ENCODE measurements around the gene TNFRSF8. TPM values are rescaled to one million over a fixed set of nuclear protein-coding genes. Genes with fewer than 3 reads are reported as not detected.

The TNFRSF8 gene
- total RNA-seq, 1 donor from 2014 or later, result 0.31 TPM

DNA sequence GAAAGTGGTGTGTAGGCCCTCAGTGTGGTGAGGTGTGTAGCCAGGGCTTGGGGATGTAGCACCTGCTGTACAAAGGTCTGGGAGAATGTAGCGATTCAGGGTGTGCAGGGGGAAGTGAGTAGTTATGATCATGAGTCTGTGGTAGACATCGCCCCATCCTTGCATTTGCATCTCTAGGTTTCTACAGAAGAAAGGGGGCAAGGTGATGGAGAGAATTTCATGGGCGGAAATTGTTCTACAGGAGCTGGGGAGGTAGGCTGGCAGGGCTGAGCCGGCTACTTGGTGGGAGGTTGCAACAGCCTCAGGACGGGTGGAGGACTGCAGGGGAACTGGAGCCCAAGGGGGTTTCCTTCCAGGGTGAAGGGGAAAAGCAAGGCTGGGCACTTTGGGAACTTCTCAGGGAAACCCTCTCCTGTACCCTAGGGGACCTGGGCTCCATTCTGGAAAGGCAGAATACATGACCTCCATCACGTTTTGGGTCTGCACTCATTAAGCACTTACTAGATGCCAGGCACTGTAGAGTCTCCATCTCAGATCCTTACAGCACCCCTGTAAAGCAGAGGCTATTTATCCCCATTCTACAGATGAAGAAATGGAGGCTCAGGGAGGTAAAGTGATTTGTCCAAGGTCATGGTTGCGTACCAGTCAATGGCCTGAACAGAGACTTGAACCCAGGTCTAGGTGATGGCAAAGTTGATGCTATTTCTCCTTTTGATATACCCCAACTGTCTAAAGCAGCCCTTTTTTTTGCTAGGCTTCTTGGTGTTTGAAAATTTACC is 89.2 kb downstream of the TNFRSF8 start:
- Mint-ChIP-seq H3K36me3 (peaks cover 1% of the 10 kb centered on the region), H3K27me3 (ENCODE audit: low read depth) (no peaks in the 10 kb centered on the region), H3K27ac (no peak overlapping the region), H3K4me1 (peaks cover 7% of the 10 kb centered on the region), H3K4me3 (no peak overlapping the region), H3K9me3 (peaks cover 5% of the 10 kb centered on the region)
- DNase-seq (ENCODE audit: low spot score in 2 of 2, unreplicated experiment in 2 of 2), result no peak
- TF ChIP-seq, protein P1, sequence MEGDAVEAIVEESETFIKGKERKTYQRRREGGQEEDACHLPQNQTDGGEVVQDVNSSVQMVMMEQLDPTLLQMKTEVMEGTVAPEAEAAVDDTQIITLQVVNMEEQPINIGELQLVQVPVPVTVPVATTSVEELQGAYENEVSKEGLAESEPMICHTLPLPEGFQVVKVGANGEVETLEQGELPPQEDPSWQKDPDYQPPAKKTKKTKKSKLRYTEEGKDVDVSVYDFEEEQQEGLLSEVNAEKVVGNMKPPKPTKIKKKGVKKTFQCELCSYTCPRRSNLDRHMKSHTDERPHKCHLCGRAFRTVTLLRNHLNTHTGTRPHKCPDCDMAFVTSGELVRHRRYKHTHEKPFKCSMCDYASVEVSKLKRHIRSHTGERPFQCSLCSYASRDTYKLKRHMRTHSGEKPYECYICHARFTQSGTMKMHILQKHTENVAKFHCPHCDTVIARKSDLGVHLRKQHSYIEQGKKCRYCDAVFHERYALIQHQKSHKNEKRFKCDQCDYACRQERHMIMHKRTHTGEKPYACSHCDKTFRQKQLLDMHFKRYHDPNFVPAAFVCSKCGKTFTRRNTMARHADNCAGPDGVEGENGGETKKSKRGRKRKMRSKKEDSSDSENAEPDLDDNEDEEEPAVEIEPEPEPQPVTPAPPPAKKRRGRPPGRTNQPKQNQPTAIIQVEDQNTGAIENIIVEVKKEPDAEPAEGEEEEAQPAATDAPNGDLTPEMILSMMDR (IDR thresholded peaks at IDR 0.05; ENCODE audit: unreplicated experiment), result no peak

DNA sequence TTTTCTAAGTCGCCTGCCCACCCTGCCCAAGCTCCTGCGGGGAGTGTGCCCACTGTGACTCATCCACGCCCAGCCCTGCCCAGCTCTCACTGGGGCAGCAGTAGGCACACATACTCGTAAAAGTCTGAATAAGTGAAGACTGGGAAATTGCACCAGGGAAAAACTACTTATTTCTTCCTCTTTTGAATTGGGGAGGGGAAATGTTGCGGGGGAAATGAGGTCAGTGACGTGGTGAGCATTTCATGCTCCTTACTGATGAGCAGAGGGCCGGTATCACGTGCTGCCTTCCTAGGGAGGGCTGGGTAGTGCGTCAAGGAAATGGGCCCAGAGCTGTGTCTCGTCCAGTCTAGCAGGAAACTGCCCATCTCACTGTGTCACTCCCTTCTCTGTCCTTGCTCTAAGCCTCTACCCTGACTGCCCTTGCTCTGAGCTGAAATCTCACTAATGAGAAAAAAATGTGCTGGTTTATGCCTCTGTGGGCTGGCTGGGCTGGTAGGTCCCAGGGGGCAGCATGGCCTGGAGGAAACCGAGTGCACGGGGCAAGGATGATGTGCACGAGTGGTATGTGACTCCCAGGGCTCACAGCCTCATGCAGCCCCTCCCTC is 90.2 kb downstream of the TNFRSF8 start:
- TF ChIP-seq, protein P1 (IDR thresholded peaks at IDR 0.05; ENCODE audit: unreplicated experiment), result no peak
- peaks cover 5% of the 10 kb centered on the region for H3K9me3 Mint-ChIP-seq

DNA sequence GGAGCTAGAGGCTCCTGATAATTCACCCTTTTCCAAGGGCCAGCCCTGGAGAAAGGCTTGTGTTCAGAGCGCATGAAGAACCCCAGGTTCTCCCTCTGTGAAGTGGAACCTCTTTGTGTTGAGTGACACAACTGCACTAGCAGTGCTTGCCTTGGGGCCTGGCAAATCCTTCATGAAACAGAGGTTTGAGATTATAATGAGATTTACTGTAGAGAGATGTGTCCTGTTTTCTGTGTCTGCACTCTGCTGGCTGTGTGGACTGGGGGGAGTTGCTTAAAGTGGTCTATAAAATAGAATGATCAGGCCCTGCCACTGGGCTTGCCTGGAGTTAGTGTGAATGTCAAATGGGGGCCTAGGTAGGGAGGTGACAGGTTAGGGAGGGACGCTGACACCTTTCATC is 92.2 kb downstream of the TNFRSF8 start:
- no peak for DNase-seq (ENCODE audit: low spot score in 2 of 2, unreplicated experiment in 2 of 2)
- Mint-ChIP-seq H3K27ac (no peak overlapping the region), H3K9me3 (no peaks in the 10 kb centered on the region), H3K4me3 (no peak overlapping the region), H3K36me3 (no peaks in the 10 kb centered on the region), H3K4me1 (peaks cover 7% of the 10 kb centered on the region), H3K27me3 (ENCODE audit: low read depth) (no peaks in the 10 kb centered on the region)
- TF ChIP-seq, protein P1 (IDR thresholded peaks at IDR 0.05; ENCODE audit: unreplicated experiment), result no peak

More for the DNA sequence above, 90.2 kb downstream of the TNFRSF8 start:
- peaks cover 14% of the 10 kb centered on the region for H3K4me1 Mint-ChIP-seq
- no peaks in the 10 kb centered on the region for H3K27me3 Mint-ChIP-seq (ENCODE audit: low read depth)
- no peak for DNase-seq (ENCODE audit: low spot score in 2 of 2, unreplicated experiment in 2 of 2)
- no peak overlapping the region for H3K27ac Mint-ChIP-seq
- H3K36me3 Mint-ChIP-seq, result peaks cover 1% of the 10 kb centered on the region
- no peak overlapping the region for H3K4me3 Mint-ChIP-seq

GRCh38 chr1:12157366-12158231 is 94.5 kb downstream of the TNFRSF8 start:
- H3K36me3 Mint-ChIP-seq, result no peaks in the 10 kb centered on the region
- no peaks in the 10 kb centered on the region for H3K9me3 Mint-ChIP-seq
- no peak overlapping the region for H3K27ac Mint-ChIP-seq
- TF ChIP-seq, protein P1 (IDR thresholded peaks at IDR 0.05; ENCODE audit: unreplicated experiment), result no peak
- H3K27me3 Mint-ChIP-seq (ENCODE audit: low read depth), result no peaks in the 10 kb centered on the region
- H3K4me3 Mint-ChIP-seq, result no peak overlapping the region
- DNase-seq (ENCODE audit: low spot score in 2 of 2, unreplicated experiment in 2 of 2), result no peak
- peaks cover 13% of the 10 kb centered on the region for H3K4me1 Mint-ChIP-seq

GRCh38 chr1:12158357-12159092 is 95.4 kb downstream of the TNFRSF8 start:
- Mint-ChIP-seq H3K27ac (no peak overlapping the region), H3K36me3 (no peaks in the 10 kb centered on the region), H3K4me3 (no peak overlapping the region), H3K4me1 (peaks cover 13% of the 10 kb centered on the region), H3K9me3 (no peaks in the 10 kb centered on the region), H3K27me3 (ENCODE audit: low read depth) (no peaks in the 10 kb centered on the region)
- TF ChIP-seq, protein P1 (IDR thresholded peaks at IDR 0.05; ENCODE audit: unreplicated experiment), result no peak
- no peak for DNase-seq (ENCODE audit: low spot score in 2 of 2, unreplicated experiment in 2 of 2)

Data from mesothelial cell of epicardium (in vitro differentiated cells).